Activated naive CD4-positive, alpha-beta T cell treated with Interleukin-2 at 50 U/mL for 16 hours (primary cell): ENCODE measurements around the gene GJC1.

Experiments used
- DNase-seq: peaks from one replicate; pipeline ENCODE4 v3.0.0-alpha.2; 2020

GJC1 gene

DNA sequence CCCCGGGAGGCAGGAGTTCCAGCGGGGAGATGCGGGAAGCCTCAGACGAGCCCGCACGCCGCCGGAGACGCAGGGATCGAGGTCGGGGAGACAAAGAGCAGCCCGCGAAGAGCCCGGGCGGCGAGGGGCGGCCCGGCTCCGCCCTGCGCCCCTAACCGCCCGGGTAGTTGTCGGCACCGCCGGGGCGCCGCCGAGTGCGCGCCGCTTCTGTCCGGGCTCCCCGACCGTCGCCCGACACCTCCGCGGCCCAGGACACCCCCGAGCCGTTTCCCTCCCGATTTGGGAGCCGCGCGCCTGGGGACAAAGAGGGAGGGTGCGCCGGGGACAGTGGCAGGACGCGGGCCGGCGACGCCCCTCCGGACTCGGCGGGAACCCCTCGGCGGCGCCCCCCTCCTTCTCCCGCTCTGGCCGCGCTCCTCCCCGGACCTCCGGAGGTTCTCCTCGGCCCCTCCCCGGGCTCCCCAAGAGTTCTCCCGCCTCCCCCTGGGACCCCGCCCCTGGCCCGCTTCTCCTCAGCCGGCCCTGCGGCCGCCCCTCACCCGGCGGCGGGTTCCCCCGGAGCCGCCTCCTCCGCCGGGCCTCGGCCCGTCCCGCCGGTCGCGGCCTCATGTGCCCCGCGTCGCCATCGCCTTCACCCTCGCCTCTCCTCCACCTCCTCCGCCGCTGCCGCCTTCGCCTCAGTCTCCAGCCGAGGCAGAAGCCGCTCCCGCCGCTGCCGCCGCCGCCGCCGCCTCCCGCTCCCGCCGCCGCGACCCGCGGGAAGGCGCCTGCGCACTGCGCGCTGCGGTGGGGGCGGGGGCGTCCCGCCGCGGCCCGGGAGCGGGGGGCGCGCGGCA lies at the start of gene GJC1:
Gene GJC1, minus strand, starts transcription at position 765 of the 836 bp plus-strand sequence. CDS start 24,470 bp downstream, outside the sequence.
- peak; percentile 7 for DNase-seq

DNA sequence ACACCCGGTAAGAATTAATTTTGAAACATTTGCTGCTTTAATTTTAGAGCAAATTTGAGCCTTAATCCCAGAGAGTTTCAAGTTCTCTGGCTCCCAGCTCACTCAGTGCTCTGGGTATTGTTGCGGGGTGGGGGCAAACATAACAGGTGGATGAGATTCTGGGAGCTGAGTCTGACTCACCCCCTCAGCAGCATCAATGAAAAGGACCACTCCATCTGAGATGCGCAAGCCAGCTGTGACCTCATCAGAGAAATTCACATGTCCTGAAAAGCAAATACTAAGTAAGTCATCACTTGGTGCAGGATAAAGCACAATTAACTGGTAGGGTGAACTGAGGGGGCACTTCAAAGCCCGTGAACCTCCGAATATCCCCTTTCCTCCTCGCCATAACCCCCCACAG lies 49.3 kb upstream of the GJC1 start:
- DNase-seq: no peak

DNA sequence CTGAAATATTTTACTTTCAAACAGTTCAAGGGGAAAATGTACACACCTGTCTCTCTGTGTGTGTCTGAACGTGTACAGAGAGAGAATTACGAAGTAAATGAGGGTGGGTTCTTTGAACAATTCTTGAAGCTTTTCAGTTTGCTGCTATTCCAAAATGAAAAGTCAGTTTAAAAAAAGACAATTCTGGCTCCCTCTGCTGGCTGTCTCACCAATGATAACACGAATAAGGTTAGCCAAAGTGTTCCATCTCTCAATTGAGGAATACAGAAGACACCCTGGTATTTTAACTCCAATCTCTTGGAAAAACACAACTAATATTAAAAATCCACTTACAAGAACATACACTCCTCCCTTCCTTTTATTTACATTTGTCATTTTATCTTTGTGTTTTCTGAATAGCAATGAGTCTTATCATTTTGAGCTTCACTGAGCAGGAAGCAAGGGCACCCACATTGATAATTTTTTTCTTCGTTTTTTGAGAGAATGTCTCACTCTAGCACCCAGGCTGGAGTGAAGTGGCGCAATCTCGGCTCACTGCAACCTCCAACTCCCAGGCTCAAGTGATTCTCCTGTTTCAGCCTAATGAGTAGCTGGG lies 48.6 kb upstream of the GJC1 start:
- peak; percentile 15 for DNase-seq

DNA sequence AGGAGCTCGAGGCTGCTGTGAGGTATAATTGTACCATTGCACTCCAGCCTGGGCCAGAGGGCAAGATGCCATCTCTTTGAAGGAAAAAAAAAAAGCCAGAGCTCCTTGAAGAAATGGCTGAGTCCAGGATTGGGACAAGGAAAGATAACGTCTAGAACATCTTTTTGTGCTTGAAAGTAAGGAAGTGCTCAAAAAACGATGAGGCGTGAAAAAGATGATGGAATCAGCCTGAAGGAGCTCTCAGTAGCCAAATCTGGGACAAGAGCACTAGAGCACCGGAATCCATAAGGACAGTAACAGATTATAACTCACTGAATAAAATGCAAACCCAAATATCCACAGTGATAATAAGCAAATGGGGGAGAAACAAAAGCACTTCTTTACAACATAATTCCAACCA lies 47.0 kb upstream of the GJC1 start:
- DNase-seq: no peak

DNA sequence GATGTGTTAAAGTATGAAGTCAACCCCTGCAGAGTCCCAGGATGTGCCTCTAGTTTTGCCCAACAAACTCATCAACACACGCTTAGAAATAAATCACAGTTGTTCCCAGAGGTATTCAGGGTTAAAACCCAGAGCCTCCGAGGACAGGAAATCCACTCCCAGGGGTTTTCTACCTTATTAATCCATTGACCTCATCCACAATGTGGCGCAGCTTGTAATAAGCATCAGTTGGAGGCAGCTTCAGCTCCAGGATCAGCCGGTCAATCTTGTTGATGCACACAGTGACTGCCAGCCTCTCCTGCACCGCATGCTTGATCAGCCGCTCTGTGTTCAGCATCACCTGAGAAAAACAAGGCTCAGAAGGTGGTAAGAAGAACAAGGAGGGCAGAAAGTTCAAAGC lies 45.7 kb upstream of the GJC1 start:
- no peak for DNase-seq

DNA sequence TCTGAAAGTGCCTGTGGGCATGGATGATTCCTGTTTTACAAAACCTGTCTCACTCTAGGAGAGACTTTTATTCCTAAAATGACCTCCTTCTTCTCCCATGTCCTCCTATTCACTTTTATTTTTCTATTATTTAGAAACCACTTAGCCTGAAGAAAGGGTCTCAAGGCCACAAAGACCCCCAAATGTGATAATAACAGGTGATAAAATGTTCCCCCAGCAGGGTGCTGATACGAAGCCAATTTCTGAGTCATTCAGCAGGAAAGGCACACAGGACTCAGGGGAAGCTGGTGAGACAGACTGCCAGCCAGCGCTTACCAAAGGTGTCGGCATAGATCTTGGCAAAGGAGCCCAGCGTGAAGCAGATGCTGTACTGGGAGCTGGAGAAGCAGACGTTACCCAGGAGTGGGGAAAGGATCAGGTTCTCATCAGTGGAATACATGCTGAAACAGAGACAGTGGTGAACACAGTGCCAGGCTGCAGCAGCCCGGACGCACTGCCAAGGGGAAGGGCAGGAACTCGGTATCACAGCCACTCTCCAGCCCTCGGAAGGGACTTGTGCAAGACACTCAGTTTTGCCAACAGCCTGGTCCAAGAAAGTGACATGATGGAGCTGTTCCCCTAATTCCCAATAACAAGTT lies 42.2 kb upstream of the GJC1 start:
- no peak for DNase-seq

DNA sequence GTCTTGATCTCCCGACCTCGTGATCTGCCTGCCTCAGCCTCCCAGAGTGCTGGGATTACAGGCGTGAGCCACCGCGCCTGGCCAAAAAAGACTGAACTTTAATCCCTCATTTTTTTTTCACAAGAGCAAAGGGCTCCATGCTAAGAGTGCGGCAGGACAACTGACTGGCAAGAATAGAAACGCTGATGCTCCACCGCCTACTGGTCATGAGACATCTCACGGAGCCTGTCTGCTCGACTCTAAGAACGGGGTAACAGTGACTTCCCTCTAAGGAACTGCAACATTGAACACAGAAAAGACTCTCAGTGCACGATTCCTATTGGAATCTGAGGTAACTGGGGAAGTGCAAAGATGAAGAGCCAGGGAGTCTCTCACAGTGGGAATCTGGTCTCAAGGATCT lies 41.5 kb upstream of the GJC1 start:
- DNase-seq: no peak

DNA sequence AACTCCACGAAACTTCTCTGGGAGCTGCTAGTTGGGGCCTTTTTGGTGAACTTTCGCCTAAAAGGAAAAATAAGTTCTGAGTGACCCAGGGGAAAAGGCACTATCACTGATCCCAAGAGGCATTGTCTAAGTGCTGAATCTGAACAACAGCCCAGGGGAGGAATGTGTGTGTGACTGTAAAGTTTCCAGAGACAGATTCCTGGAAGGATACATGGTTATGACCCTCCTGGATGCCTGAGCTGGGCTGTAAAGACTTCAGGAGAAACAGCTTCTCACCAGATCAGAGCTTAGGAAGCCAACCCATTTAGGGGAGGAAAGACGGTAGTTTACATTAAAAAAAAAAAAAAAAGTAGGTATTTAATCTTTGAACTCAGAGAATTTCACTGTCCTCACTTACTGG lies 37.8 kb upstream of the GJC1 start:
- no peak for DNase-seq

DNA sequence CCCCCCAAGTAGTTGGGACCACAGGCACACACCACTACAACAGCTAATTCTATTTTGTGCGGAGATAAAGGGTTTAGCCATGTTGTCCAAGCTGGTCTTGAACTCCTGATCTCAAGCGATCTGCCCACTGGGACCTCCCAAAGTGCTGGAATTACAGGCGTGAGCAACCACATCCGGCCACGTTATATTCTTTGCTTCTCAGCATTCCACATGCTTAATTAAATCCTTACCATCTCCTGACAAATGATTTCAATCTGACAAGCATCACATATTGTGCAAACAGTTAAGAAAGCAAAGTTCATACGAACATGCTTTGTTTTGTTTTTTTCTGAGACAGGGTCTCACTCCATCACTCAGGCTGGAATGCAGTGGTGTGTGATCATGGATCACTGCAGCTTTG lies 35.8 kb upstream of the GJC1 start:
- no peak for DNase-seq

DNA sequence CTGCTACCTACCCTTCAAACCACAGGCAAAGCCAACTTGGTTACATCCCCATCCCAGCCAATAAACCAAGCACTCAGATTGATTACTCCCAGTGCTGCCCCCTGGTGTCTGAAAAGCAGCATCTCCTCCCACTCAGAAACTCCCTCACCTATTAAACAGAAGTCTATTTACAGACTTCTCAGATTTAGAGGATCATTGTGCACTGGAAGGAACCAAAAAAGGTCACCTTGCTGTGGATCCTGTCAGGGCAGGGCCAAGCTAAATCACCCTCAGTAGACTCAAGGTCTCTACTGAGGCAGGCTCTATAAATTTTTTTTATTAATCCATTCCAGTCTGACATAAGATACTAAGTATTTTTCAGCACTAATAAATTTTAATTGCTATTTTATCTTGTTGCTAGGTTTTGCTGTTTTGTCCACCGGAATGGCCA lies 35.2 kb upstream of the GJC1 start:
- DNase-seq: peak; percentile 67

DNA sequence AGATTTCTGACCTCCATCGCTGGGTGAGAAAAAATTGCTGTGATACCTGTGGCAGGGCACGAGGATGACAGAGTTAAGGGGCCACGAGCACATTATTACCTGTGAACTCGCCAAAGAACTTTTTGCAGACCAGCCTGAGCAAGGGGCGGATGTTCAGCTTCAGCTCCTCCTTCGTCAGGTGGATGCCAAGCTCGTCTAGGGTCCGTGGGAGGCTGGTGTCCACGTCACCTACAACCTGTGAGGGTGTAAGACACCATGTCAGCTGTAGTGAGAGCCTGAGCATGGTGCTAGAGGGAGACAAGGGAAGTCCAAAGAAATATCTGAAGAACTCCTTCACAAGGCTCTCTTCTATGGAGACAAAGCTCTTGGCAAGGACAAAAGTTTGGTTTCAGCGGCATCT lies 34.7 kb upstream of the GJC1 start:
- DNase-seq: no peak

DNA sequence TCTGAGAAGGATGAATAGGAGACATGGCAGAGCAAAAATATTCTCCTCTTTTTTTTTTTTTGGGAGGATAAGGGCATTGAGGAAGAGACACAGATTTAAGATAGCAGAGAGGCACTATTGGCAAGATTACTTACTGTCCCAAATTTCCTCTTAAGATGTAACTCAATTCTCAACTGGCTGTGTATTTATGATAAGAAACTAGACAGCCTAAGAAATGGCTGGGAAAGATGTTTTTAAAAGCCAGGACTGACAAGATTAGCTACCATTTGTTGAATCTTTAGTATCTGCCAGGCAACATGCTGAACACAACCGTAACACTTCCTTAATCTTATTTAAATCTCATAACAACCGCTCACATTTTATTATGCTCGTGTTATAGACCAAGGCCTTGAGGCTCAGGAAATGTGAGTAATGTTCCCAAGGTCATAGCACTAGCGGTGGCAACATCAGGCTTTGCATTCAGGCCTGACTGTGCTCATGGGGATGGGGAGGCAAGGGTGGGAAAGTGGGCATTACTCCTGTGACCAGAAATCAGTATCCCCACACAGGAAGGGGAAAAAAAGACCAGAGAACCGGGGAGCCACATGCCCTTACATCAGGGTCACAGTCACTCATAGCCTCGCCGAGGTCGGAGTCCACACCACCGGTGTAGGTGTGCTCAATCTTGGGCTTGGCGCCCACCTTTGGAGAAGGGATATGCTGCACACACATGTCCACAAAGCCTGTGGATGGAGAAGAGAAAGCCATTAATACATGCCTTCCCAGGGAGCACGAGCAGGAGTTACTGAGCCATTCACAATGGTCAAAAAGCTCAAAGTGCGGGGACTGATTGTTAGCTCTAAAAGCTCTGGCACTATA lies 33.2 kb upstream of the GJC1 start:
- no peak for DNase-seq

DNA sequence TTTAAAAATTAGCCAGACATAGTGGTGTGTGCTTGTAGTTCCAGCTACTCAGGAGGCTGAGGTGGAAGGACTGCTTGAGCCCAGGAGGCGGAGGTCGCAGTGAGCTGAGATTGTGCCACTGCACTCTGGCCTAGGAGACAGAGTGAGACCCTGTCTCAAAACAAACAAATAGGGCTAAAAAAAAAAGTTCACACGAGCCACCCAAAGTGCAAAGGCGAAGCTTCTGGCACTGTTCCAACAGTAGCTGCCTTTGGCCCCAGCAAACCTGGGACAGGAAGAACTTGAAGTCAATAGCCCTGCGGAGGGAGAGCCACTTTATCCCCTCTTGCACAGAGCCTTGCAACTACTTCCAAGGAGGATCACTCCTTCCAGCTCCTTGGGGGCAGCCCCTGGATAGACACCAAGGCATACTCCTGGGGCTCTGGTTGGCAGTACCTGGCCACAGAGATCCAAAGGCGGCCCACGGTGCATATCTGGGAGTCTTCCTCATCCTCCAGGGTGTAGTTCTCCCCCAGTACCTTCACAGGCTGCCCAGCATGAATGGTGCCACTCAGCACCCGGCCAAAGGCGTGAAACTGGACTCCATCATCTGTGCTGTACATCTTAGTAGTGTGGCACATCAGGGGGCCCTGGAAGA lies 32.3 kb upstream of the GJC1 start:
- DNase-seq: no peak

DNA sequence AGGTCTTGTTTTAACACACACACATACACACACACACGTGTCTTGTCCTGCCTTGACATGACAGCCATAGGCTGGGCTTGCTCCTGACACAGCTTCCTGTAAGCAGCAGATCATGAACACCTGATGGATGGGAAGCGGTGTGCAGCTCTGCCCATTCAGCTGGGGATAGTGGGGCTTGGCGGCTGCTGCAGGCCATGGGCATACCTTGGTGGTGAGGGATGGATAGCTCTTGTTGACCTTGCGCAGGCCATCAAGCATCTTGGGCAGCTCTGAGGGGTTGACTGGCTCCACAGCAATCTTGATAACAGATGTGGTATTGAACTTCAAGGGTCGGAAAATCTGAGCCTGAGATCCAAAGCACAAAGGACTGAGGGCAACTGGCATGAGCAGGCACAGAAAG lies 29.6 kb upstream of the GJC1 start:
- DNase-seq: no peak

DNA sequence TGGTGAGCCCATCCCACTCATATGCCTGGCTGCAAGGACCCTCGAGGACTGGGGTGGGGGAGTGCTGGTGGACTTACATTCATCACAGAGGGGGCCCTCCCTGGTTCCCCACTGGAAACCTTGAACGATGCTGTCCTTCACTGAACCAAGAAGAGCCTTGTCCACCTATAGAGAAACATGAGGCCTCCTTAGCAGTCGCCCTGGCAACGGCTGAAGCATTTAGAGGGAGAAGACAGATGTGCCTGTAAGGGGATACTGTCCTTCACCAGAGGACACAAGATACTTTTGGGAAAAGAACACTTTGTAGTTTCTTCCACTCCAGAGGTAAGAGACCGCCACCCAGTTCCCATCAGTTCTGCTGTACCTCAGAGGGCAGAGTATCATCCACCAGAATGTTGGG lies 24.1 kb upstream of the GJC1 start:
- no peak for DNase-seq

DNA sequence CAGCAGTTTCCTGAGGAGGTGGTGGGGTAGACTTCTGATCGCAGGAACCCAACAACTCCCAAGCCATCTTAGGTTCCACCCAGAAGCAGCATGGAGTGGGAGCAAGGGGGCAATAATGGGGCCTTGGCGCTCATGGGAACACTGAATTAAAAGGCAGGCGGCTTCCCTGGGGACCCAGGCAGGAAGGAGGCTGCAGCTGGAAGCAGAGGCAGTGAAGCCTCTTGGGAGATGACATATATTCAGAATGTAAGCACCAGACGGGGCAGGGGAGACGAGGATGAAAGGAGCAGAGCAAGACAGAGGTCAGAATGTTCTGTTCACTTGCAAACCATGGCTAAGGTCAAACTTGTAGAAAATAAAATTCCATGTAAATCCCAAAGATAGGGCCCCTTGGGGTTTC lies 20.5 kb upstream of the GJC1 start:
- DNase-seq: no peak

DNA sequence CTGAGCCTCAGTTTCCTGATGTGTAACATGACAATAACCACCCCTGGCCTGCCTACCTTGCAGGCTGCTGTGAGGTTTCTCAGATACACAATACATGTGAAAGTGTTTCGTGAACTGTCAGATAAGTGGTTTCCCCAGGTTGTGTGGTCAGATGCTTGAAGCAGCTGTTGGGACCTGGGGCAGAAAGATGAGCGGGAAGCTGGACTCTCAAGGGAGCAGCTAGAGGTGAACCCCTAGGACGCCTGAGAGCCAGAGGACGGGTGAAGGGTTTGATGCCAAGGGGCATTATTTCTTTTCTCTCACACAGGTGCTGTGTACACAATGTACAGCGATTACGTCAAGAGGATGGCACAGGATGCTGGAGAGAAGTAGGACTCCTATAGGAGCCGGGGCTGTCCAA lies 19.9 kb upstream of the GJC1 start:
- DNase-seq: no peak

DNA sequence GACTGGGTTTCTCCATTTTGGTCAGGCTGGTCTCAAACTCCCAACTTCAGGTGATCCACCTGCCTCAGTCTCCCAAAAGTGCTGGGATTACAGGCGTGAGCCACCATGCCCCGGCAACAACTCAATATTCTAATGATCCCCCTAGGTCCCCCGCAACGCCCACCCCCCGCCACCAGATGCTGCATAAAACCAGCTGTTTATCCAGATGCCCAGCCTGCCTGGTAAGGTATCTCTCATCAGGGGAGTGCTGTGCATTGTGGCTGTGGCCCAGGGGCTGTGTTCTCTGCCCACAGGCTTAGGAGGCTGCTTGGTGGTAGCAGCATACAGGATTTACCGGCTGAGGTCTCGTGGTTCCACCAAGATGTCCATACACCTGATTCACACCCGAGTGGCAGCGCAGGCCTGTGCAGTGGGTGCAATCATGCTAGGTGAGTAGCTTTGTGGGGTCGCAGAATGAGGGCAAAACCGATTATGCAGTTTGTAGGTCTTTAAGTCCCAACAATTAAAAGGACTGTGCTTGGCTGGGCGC lies 18.9 kb upstream of the GJC1 start:
- no peak for DNase-seq

DNA sequence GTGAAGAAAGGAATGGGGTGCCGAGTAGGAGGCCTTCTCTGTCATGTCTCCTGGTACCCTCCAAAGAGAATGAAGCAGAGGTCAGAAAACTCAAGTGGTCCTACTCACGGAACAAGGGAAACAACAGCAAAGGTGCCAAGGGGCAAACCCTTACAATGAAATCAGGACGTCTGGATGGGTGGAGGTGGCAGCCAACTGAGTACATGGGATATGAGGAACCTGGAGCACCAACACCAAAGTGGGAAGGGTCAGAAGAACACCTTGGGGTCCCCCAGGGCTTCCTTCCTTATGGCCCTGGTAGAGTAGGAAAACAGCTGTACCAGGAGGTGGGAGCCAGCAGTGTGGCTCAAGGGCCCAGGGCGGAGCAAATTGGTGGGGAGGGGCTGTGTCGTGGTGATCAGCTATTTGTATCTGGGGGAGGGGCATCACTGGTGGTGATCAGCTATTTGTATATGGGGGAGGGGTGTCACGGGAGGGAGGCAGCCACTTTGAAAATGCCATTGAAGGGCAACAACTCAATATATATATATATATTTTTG lies 18.2 kb upstream of the GJC1 start:
- DNase-seq: no peak

DNA sequence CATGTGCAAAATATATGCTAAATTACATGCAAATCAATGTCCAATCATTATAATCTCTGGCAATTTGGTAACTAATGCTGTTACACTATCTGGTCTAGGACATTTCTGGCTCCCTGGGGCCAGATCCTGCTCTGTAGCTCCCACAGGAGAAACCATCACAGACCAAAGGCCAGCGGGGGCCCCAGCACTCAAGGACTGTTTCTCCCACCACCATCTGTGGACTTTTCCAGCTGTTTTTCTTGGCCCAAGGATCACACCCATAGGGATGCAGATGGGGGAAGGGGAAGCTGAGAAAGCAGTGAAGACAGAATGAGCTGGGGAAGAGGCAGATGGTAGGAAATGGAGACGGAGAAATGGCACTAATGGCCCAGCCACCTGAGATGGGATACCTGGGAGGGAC lies 17.5 kb upstream of the GJC1 start, which contains the start of gene HIGD1B:
Gene HIGD1B, plus strand, starts transcription at position 298 of the 400 bp plus-strand sequence. CDS start 270 bp downstream, outside the sequence.
- no peak for DNase-seq

DNA sequence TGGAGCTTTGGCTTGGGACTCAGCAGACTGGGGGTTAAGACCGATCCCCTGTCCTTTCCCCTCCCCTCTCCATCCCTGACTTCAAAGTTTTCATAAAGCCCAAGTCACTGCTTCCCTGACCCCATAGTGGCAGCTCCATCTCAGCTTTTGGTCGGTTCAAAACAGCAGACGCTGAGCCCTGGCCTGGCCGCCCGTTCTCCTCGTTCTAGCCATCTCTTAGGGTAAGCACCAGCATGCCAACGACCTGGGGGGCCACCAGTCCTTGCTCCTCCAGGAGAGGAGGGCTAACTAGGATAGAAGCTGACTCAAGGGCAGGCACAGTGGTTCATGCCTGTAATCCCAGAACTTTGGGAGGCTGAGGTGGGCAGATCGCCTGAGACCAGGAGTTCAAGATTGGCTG lies 16.1 kb upstream of the GJC1 start:
- DNase-seq: no peak

DNA sequence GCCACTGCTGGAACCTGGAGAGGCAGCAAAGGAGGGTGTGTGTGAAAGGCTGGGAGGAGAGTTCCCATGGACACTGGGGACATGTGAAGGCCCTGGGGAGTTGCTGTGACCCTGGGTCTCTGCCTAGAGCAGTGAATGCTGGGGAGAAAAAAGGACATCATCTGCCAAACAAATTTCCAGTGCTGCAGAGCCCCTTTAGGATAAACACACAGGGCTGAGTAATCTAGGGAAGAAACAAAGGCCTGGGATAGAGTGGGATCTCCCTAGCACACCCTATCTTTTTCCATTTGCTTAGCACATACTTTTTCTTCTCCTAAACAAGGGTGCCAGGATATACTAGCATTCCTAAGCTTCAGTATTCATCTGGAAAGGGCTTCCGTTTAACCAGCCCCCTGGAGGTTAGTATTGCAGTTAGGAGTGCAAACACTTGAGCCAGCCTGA lies 14.3 kb upstream of the GJC1 start:
- no peak for DNase-seq
